Vagina (tissue), 2 donors: ENCODE measurements around the gene CHAT. TPM values are rescaled to one million over a fixed set of nuclear protein-coding genes. Genes with fewer than 3 reads are reported as not detected.

Experiments
- DNase-seq, 2 donors: peaks; one replicate each; pipeline ENCODE4 v3.0.0-alpha.2; 2017; ENCODE audit errors: extremely low spot score in 2 of 2
- H3K27ac ChIP-seq: fragments of 200-600 bp; sonication (generic); one replicate; pipeline ENCODE4 v1.5.1; 2019
- H3K27me3 ChIP-seq: fragments of 200-600 bp; sonication (generic); one replicate; pipeline ENCODE4 v1.5.1; 2019
- H3K36me3 ChIP-seq, 2 donors: fragments of 200-600 bp; sonication (generic); one replicate each; pipeline ENCODE4 v1.5.1; 2017 to 2019
- H3K4me1 ChIP-seq: fragments of 200-600 bp; sonication (generic); one replicate; pipeline ENCODE4 v1.5.1; 2019
- H3K4me3 ChIP-seq, 2 donors: fragments of 200-600 bp; sonication (generic); 1 replicate in 1 of 2; 2 replicates in 1 of 2; pipeline ENCODE4 v1.5.1; 2016 to 2019
- H3K9me3 ChIP-seq: fragments of 200-600 bp; sonication (generic); one replicate; pipeline ENCODE4 v1.5.1; 2019
- POLR2A ChIP-seq, 2 donors: fragments of 450-650 bp; IDR thresholded peaks; one replicate each; pipeline ENCODE4 v1.6.1; 2017; ENCODE audit warnings: antibody characterized with exemption in 2 of 2, mild to moderate bottlenecking in 2 of 2, moderate library complexity in 2 of 2
- POLR2AphosphoS5 ChIP-seq, 2 donors: sonication (generic); formaldehyde crosslinking; IDR thresholded peaks; one replicate each; pipeline ENCODE4 v1.9.0; 2017; ENCODE audit warnings: antibody characterized with exemption in 2 of 2, mild to moderate bottlenecking in 2 of 2, low read depth in 1 of 2; ENCODE audit not compliant: insufficient read depth in 1 of 2
- intact Hi-C: fragments of 100-400 bp; cut with DNase I; formaldehyde crosslinking; loops from one replicate; pipeline ENCODE4 v1.15.1; 2023
- total RNA-seq: library from RNA; depleted of rRNA; stranded (reverse); fragments of >200 nt; gene quantifications from one replicate; pipeline ENCODE4 v1.2.3, GENCODE V29; 2016
- TF ChIP-seq, protein P1 (sequence below), 3 experiments: fragments of 450-650 bp in 2 of 3; fragments of 200-600 bp in 1 of 3; sonication (generic) in 1 of 3; IDR thresholded peaks; one replicate each; pipeline ENCODE4 v1.5.1; 2017 to 2019; ENCODE audit warnings: antibody characterized with exemption in 3 of 3, mild to moderate bottlenecking in 2 of 3, moderate library complexity in 2 of 3

Gene CHAT
- total RNA-seq, 1 donor from 2014 or later = not detected

DNA sequence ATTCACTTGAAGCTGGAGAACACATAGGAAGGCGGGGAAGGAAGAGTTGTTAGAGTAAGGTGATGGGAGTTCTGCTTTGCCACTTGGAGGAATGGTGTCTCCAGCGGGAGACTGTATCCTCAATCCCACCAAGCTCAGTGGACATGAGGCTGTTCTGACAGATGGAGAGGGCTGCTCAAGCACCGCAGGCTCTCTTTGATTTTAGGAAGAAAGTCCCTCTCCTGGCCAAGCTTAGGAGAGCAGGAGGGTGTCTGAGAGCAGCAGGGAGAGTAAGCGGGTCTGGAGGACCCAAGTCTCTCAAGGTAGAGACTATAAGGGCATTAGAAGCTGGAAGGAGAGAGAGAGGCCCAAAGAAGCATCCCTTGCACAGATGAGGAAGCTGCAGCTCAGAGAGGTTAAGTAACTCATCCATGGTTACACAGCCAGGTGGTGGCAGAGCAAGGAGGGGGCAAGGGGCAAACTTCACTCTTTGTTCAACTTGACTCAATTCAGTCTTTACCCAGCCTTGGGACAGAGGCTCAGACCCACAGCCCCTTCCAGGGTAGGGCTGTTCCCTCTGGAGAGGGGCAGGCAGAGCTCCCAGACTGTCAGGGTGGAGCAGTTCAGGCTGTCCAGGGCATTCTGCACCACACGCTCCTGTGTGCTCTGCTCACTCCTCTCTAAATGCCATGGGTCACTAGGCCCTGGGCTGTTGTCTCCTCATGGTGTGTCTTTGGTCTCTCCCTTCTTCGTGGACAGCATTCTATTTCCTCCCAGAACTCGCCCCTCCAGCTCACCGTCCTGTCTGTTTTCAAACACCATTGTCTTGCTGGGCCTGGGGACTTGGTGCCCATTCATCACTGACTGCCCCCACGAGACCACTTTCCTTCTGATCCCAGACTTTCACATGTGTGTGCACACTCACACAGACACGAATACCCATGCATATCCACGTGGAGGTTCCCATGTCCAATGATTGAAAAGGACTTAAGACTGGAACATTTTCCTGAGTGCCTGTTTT is 8.9 kb downstream of the CHAT start:
- no peaks in the 10 kb centered on the region for H3K36me3 ChIP-seq
- no peak overlapping the region for H3K4me3 ChIP-seq
- H3K27ac ChIP-seq = no peak overlapping the region
- H3K4me1 ChIP-seq = no peaks in the 10 kb centered on the region
- intact Hi-C loops = no loop called here
- no peak for DNase-seq
- H3K27me3 ChIP-seq = no peaks in the 10 kb centered on the region
- no peaks in the 10 kb centered on the region for H3K9me3 ChIP-seq
- TF ChIP-seq, protein P1, sequence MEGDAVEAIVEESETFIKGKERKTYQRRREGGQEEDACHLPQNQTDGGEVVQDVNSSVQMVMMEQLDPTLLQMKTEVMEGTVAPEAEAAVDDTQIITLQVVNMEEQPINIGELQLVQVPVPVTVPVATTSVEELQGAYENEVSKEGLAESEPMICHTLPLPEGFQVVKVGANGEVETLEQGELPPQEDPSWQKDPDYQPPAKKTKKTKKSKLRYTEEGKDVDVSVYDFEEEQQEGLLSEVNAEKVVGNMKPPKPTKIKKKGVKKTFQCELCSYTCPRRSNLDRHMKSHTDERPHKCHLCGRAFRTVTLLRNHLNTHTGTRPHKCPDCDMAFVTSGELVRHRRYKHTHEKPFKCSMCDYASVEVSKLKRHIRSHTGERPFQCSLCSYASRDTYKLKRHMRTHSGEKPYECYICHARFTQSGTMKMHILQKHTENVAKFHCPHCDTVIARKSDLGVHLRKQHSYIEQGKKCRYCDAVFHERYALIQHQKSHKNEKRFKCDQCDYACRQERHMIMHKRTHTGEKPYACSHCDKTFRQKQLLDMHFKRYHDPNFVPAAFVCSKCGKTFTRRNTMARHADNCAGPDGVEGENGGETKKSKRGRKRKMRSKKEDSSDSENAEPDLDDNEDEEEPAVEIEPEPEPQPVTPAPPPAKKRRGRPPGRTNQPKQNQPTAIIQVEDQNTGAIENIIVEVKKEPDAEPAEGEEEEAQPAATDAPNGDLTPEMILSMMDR (IDR thresholded peaks at IDR 0.05) = no peak
- TF ChIP-seq POLR2AphosphoS5 (IDR thresholded peaks at IDR 0.05; ENCODE audit: insufficient read depth in 1 of 2, low read depth in 1 of 2) (no peak), POLR2A (IDR thresholded peaks at IDR 0.05) (no peak)

DNA sequence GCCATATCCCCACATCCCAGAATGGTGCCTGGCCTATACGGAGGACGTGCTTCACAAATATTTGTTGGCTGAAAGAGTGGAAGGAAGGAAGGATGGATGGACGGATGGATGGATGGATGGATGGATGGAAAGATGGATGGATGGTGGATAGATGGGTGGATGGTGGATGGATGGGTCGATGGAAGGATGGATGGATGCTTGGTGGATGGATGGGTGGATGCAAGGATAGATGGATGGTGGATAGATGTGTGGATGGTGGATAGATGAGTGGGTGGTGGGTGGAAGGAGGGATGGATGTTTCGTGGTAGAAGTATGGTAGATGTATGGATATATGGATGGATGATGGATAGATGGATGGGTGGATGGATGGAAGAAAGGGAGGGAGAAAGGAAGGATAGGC is 10.8 kb downstream of the CHAT start:
- intact Hi-C loops = no loop called here
- Histone ChIP-seq H3K36me3 (no peaks in the 10 kb centered on the region), H3K4me1 (no peaks in the 10 kb centered on the region), H3K4me3 (no peak overlapping the region), H3K27me3 (no peaks in the 10 kb centered on the region), H3K27ac (no peak overlapping the region), H3K9me3 (no peaks in the 10 kb centered on the region)
- TF ChIP-seq POLR2A (IDR thresholded peaks at IDR 0.05) (no peak), POLR2AphosphoS5 (IDR thresholded peaks at IDR 0.05; ENCODE audit: insufficient read depth in 1 of 2, low read depth in 1 of 2) (no peak)
- TF ChIP-seq, protein P1 (IDR thresholded peaks at IDR 0.05) = no peak
- DNase-seq = no peak

DNA sequence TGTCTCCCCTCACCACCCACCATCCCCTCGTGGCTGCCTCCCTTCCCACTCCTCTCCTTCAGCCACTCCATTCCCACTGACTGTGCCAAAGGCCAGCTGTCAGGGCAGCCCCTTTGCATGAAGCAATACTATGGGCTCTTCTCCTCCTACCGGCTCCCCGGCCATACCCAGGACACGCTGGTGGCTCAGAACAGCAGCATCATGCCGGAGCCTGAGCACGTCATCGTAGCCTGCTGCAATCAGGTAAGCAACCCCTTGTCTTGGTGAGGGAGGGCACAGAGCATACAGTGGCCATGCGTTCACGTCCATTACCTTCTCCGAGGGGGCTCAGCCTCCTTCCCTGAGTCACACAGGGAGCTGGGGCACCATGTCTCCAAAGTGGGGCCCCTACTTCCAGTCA is 11.6 kb downstream of the CHAT start:
- H3K36me3 ChIP-seq = no peaks in the 10 kb centered on the region
- intact Hi-C loops = no loop called here
- H3K4me3 ChIP-seq = no peak overlapping the region
- TF ChIP-seq POLR2A (IDR thresholded peaks at IDR 0.05) = no peak
- TF ChIP-seq, protein P1 (IDR thresholded peaks at IDR 0.05) = no peak
- TF ChIP-seq POLR2AphosphoS5 (IDR thresholded peaks at IDR 0.05; ENCODE audit: insufficient read depth in 1 of 2, low read depth in 1 of 2) = no peak
- DNase-seq = no peak
- H3K9me3 ChIP-seq = no peaks in the 10 kb centered on the region
- no peaks in the 10 kb centered on the region for H3K27me3 ChIP-seq
- H3K4me1 ChIP-seq = no peaks in the 10 kb centered on the region
- H3K27ac ChIP-seq = no peak overlapping the region

DNA sequence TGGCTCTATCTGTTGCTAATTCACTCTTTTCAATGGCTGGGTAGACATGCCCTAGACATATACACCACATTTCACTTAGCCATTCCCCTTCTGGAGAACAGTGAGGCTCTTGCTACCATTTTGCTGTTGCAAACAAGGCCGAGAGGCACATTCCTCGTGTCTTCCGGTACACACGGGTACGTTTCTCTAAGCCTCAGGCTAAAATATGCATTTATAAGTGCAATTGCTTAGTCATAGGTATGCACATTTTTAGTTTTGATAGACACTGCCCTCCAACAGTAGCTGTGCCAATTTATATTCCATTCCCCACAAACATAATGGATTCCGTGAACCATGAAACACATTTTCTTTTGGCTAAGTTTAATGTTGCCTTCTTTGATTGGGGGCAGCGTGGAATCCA is 13.2 kb downstream of the CHAT start:
- intact Hi-C loops = no loop called here

More for the DNA sequence above, 13.2 kb downstream of the CHAT start:
- Histone ChIP-seq H3K27ac (no peak overlapping the region), H3K36me3 (no peaks in the 10 kb centered on the region), H3K4me3 (no peak overlapping the region), H3K27me3 (no peaks in the 10 kb centered on the region), H3K4me1 (no peaks in the 10 kb centered on the region), H3K9me3 (no peaks in the 10 kb centered on the region)
- TF ChIP-seq POLR2A (IDR thresholded peaks at IDR 0.05) (no peak), POLR2AphosphoS5 (IDR thresholded peaks at IDR 0.05; ENCODE audit: insufficient read depth in 1 of 2, low read depth in 1 of 2) (no peak)
- TF ChIP-seq, protein P1 (IDR thresholded peaks at IDR 0.05) = no peak
- no peak for DNase-seq
